Colonic mucosa (tissue), 4 donors: ENCODE data around the gene GLP2R. TPM values are rescaled to one million over a fixed set of nuclear protein-coding genes. Genes with fewer than 3 reads are reported as not detected.

Experiments
- DNase-seq: peaks from one replicate; pipeline ENCODE4 v3.0.0-alpha.2; 2020
- H3K27ac ChIP-seq: fragments of 200-600 bp; one replicate; pipeline ENCODE4 v1.8.0; 2021
- H3K27me3 ChIP-seq: fragments of 200-600 bp; one replicate; pipeline ENCODE4 v1.8.0; 2021
- H3K36me3 ChIP-seq: fragments of 200-600 bp; one replicate; pipeline ENCODE4 v1.8.0; 2021
- H3K4me1 ChIP-seq: fragments of 200-600 bp; one replicate; pipeline ENCODE4 v1.8.0; 2021; ENCODE audit warnings: mild to moderate bottlenecking
- H3K4me3 ChIP-seq: fragments of 200-600 bp; one replicate; pipeline ENCODE4 v1.8.0; 2021
- H3K9ac ChIP-seq, 2 donors: one replicate each; pipeline ENCODE4 v1.7.0; 2013; ENCODE audit warnings: control low read depth in 2 of 2, low read depth in 2 of 2, low read length in 2 of 2
- H3K9me3 ChIP-seq: fragments of 200-600 bp; one replicate; pipeline ENCODE4 v1.8.0; 2021
- CTCF ChIP-seq: fragments of 200-600 bp; IDR thresholded peaks from one replicate; pipeline ENCODE4 v1.8.0; 2022; ENCODE audit warnings: antibody characterized with exemption, mild to moderate bottlenecking
- intact Hi-C: fragments of 100-400 bp; cut with DNase I; formaldehyde crosslinking; loops from one replicate; pipeline ENCODE4 v1.14.1; 2022
- total RNA-seq, 2 donors: library from RNA; stranded (reverse); fragmentation: NEBNext Ultra II Directional in 1 of 2; extraction: Animal tissue kit (Norgen Biotek cat#: 25700) in 1 of 2; gene quantifications; one replicate each; pipeline ENCODE4 v1.2.1, GENCODE V29; 2021
- donor health status: healthy.
- donor health status: DM: no; HTN: no; CAD: no.
- donor health status: DM: no; HTN: no; CAD: no.

The GLP2R gene
- total RNA-seq, 2 donors from 2014 or later: 2.1 to 4.8 TPM

DNA sequence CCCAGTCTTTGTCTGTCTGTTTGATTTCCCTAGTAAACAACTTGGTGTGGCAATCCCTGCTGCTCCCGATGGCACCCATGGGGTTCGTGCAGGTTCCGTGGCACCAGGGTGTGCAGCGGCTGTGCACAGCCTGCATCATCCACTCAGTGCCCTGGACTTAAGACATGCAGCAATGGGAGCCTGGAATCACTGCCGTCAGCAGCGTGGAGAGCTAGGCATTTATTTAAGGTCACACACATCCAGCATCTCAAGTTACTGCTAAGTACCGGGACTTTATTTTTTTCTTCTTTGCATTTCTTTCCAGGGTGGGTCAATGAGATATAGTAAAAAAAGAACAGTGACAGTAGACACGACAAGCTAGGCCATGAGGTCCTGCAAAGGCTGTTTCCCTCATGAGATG is 37.1 kb upstream of the GLP2R start:
- Histone ChIP-seq H3K36me3 (no peaks in the 10 kb centered on the region), H3K9ac (no peak overlapping the region), H3K4me3 (no peak overlapping the region), H3K4me1 (no peaks in the 10 kb centered on the region), H3K27me3 (no peaks in the 10 kb centered on the region), H3K9me3 (no peaks in the 10 kb centered on the region), H3K27ac (no peak overlapping the region)
- no peak for DNase-seq
- TF ChIP-seq CTCF: no peak
- intact Hi-C loops: no loop called here

DNA sequence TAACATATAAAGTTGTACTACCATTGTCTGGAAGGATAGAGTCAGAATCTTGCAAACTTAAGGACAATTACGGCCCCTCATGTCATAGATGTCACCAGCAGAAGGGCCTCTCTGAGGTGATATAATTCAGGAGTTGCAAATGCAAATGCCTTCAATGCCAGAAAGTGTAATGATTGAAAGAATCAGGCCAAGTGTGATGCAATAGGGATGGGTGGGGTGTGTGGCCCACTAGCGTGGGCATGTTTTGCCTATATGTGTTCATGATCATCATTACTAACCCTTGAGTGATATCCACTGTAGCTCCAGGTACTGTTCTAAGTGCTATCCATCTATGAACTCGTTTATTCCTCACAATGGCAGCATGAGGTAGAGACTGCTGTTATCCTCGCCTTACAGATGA is 35.4 kb upstream of the GLP2R start:
- H3K9ac ChIP-seq: no peak overlapping the region
- intact Hi-C loops: no loop called here
- TF ChIP-seq CTCF: no peak
- H3K9me3 ChIP-seq: no peaks in the 10 kb centered on the region
- DNase-seq: no peak
- no peak overlapping the region for H3K4me3 ChIP-seq
- no peaks in the 10 kb centered on the region for H3K4me1 ChIP-seq
- H3K36me3 ChIP-seq: no peaks in the 10 kb centered on the region
- no peak overlapping the region for H3K27ac ChIP-seq
- H3K27me3 ChIP-seq: no peaks in the 10 kb centered on the region

- H3K36me3 ChIP-seq: no peaks in the 10 kb centered on the region
- H3K4me3 ChIP-seq: no peak within 1 kb of the TSS
- no peaks in the 10 kb centered on the region for H3K4me1 ChIP-seq
- no peak within 1 kb of the TSS for H3K27ac ChIP-seq
- DNase-seq: no peak
- no peak for TF ChIP-seq CTCF
- no peaks in the 10 kb centered on the region for H3K9me3 ChIP-seq
- H3K27me3 ChIP-seq: no peaks in the 10 kb centered on the region
- intact Hi-C loops: no loop called here
- H3K9ac ChIP-seq: no peak within 1 kb of the TSS
Measured at GRCh38 chr17:9790889-9791876, 34.5 kb upstream of the GLP2R start, which contains the start of gene DHRS7C. TSS of gene DHRS7C (minus strand) at chr17:9791592. CDS start at chr17:9791284, 308 bp downstream.

DNA sequence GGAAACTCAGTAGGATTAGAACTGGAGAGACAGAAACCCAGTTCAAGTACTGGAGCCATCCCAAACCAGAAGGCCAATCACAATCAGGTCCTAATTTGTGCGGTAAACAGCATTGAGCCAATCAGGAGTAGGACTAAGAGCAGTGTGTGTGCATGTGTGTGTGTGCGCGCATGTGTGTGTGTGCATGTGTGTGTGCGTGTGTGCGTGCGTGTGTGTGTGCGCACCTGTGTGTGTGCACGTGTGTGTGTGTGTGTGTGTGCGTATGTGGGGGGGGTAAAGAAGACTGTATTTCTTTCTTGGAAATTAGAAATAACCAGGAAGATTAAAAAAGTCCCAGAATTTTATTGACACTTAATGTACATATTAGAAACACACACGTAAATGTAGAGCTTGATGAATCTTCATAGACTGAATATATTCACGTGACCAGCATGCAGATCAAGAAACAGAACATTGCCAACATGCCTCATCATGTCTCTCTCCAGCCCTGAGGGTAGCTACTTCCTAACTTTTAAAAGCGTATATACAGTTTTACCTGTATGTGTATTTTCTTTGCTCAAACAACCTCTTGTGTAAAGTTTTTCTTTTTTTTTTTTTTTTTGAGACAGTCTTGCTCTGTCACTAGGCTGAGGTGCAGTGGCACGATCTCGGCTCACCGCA is 33.4 kb upstream of the GLP2R start:
- intact Hi-C loops: no loop called here
- no peak overlapping the region for H3K9ac ChIP-seq
- H3K4me1 ChIP-seq: no peaks in the 10 kb centered on the region
- no peak overlapping the region for H3K27ac ChIP-seq
- DNase-seq: no peak
- no peaks in the 10 kb centered on the region for H3K27me3 ChIP-seq
- no peak for TF ChIP-seq CTCF
- no peaks in the 10 kb centered on the region for H3K36me3 ChIP-seq
- no peaks in the 10 kb centered on the region for H3K9me3 ChIP-seq
- H3K4me3 ChIP-seq: no peak overlapping the region

GRCh38 chr17:9798008-9798407 is 27.7 kb upstream of the GLP2R start:
- no peak overlapping the region for H3K27ac ChIP-seq
- intact Hi-C loops: no loop called here
- H3K9me3 ChIP-seq: no peaks in the 10 kb centered on the region
- DNase-seq: no peak
- no peaks in the 10 kb centered on the region for H3K27me3 ChIP-seq
- no peak overlapping the region for H3K4me3 ChIP-seq
- H3K36me3 ChIP-seq: no peaks in the 10 kb centered on the region
- H3K4me1 ChIP-seq: no peaks in the 10 kb centered on the region
- H3K9ac ChIP-seq: no peak overlapping the region
- TF ChIP-seq CTCF: no peak
